Measurements from ENCODE around the gene SLC5A12.

The SLC5A12 gene

DNA sequence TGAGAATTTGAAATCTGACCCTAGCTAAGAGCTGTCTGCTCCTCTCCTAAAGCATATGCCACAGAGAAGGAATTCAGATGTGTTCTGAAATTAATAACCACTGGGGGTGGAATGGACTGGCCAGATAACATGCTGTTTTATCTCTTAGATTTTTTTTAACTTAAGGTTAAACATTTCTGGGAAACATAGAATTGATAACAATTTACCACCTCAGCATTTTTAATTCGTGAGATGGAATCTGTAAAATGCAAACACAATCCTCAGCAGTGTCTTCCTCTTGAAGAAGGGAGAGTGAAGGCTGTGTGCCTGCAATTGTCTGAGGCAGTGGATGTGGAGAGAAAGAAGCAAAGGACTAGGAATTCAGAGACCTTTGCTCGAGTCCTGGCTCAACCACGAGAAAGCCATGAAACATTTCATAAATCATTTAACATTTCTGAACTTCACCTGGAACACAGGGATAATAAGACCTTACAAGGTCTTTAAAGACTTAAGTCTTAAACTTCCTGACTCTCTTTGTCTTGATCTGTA, at the start of gene SLC5A12:
SLC5A12 (minus strand) TSS at position 113 of the 528 bp plus-strand sequence. CDS start 346 bp downstream, outside the sequence.
- DNase-seq: no peak

- DNase-seq: no peak
Observed at GRCh38 chr11:26769027-26769426, 47.2 kb upstream of the SLC5A12 start.

GRCh38 chr11:26767060-26767459, 45.2 kb upstream of the SLC5A12 start:
- DNase-seq: no peak

- DNase-seq: no peak
Observed at GRCh38 chr11:26765323-26765722, 43.5 kb upstream of the SLC5A12 start.

GRCh38 chr11:26764825-26765224, 43.0 kb upstream of the SLC5A12 start:
- DNase-seq: no peak

DNA sequence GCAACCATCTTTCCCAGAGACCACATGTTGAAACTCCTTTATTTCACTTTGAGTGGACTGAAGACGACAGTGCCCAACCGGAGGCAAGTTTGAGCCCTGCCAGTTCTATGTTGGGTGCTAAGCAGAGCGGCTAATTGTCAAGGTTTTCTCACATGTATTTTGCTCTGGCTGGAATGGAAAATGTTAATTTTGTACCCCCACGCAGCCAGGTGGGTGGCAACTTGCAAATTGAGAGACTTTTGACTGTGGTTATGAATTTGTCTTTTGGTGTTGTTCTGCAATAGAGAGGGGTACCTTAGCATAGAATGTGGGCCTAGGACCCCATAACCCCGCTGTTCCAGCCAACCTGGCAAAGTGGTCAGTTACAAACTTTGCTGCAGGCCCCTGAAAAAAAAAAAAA, 42.5 kb upstream of the SLC5A12 start:
- DNase-seq: no peak

- no peak for DNase-seq
Observed at GRCh38 chr11:26762089-26762488, 40.2 kb upstream of the SLC5A12 start.

GRCh38 chr11:26761361-26761809, 39.5 kb upstream of the SLC5A12 start:
- no peak for DNase-seq

DNA sequence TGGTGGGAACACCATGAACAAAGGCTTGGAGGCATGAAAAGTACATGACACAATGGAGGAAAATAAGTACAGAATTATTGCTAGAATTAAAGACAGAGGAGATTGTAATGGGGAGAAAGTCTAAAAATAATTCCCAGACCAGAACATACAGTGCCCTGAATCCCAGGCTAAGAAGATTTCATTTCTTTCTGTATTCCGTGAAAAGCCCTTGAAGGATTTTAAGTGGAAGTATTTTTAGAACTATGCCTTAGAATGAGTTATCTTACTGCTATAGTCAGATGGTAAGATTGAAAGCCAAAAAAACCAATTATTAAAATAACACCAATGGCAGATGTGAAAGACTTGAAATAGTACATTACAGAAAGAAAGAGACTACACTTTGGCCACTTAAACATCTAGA, 36.1 kb upstream of the SLC5A12 start:
- DNase-seq: no peak

DNA sequence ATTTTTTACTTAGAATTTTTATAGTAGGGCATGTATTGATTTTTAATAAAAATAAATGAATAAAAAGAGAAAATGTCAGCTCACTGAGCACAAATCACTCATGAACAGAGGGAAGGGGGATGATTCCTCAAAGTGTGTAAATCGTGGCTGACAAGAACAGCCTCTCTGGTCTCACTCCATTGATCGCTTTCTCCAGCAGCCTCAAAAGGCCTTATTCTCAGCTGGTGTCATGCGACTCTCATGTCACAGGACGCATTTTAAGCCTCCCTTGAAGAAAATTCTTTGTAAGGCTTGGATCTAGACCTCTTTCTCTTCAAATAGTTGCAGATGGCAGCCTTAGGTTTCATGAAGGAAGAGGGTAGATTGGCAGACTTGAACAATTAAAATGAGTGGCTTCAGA, 33.9 kb upstream of the SLC5A12 start:
- DNase-seq: no peak

- peak; percentile 72 for DNase-seq
Observed at GRCh38 chr11:26753723-26754504, 32.1 kb upstream of the SLC5A12 start.

DNA sequence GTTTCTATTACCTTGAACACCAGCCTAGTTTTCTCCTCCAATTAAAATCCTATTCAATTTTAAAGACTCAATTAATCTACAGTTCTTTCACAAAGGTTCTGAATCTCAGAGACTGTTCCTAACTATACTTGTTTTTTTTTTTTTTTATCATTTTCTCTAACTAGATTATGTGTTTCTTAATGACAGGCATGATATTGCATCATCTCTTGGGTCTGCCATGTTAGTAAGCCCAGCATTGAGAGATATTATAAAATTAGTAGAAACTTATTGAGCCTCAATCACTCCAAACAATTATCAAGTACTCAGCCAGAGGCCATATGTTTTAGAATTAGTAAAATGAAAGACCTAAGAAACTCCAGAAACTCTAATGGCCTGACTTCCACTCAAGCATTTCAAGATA, 28.1 kb upstream of the SLC5A12 start:
- DNase-seq: no peak

GRCh38 chr11:26743622-26744021, 21.8 kb upstream of the SLC5A12 start:
- no peak for DNase-seq

- DNase-seq: no peak
Observed at GRCh38 chr11:26742966-26743365, 21.1 kb upstream of the SLC5A12 start.

DNA sequence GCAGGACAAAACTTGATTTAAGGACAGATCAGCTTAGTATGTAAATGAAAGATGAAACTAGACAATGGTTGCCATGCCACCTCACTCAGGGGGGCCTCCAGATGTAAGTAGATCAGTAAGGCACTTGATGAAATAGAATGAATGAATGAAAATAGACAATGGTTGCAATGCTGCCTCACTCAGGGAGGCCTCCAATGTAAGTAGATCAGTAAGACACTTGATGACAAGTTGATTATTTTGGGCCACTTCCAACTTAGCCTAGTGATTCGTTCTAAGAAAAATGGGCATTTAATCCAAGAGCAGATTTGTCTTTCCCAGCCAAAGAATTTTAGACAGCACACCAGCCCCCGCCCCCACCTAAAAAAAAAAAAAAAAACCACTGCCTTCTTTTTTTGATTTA, 19.2 kb upstream of the SLC5A12 start:
- DNase-seq: no peak

DNA sequence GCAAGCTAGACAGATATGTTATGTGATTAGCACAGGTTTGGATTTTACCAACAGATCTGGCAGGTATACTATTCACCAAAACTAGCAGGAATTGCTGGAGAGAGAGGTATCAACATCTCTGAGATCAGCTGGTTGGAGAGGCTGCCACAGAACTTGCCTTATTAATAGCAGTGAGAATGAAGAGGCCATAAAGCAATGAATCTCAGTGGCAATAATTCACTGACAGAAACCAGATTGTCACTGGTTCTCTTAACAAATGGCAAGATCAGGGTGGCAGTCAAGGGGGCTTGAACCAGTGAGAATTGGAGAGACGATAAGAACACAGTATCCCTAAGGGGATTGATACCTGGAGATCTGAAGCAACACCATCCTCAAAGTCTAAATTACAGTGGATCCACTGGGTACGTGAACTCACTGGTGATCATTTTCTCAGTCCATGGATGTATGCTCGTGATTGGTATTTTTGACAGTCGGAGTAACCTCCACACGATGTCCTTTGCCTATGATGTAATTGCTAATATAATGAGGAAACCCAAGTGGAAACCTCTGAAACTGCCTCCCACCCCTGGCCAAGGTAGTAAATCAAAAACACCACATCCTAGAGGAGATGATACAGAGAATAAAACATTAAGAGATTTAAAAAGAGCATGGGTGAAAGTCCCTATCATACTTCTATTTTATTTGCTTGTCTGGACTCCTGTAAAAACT, 17.7 kb upstream of the SLC5A12 start:
- DNase-seq: no peak

DNA sequence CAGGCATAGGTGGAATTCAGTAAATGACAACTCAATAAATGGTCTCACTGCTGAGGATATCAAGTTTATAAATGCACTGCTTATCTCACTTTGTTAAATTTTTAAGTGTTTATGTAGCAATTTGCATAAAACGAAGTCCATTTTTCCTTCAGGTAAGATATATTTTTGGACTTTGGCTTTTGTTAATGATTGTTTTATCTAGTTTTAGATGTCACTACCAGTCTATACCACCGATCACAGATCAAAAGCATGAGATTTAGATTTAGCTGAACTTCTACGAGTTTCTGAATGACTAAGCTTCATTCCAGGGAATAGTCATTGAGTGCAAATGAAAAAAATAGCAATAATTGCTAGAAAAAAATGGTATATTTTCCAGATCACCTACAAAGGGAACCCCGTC, 12.8 kb upstream of the SLC5A12 start:
- DNase-seq: no peak

GRCh38 chr11:26731084-26731456, 9.2 kb upstream of the SLC5A12 start:
- no peak for DNase-seq

DNA sequence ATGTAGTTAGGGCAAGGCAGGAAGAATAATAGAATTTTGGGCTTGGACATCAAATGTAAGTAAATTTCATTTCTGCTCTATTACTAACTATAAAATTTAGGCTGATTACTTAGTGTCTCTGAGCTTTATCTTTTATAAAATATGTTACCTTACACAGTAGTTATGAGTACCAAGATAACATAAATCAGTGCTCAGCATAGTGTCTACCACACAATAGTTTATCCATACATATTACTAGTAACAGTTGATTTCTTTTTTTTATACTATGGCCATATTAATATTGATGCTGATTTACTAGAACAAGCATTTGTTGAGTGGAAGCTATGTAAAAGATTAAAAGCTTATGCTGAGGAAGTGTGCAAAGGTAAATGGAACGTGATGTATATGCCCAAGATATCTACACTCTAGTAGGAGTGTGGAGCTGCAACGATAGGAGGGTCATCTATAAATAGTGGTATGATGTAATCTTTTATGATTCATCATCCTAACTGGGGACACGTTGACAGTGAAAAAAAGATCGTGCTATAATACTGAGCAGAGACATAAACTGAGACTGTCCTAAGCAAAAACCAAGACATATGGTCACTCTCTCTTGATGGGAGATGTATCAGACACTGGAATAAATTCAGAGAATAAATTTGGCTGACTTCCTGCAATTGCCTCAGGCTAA, 8.7 kb upstream of the SLC5A12 start:
- DNase-seq: no peak

GRCh38 chr11:26729284-26729683, 7.4 kb upstream of the SLC5A12 start:
- DNase-seq: no peak

- DNase-seq: no peak
Observed at GRCh38 chr11:26726960-26727359, 5.1 kb upstream of the SLC5A12 start.

GRCh38 chr11:26719998-26720397, 1.9 kb downstream of the SLC5A12 start:
- no peak for DNase-seq

GRCh38 chr11:26719289-26719973, 2.4 kb downstream of the SLC5A12 start:
- no peak for DNase-seq
